Neural progenitor cell (in vitro differentiated cells): ENCODE results near the gene RBBP4. TPM values are rescaled to one million over a fixed set of nuclear protein-coding genes. Genes with fewer than 3 reads are reported as not detected.

Source experiments
- DNase-seq: peaks from one replicate; pipeline ENCODE4 v3.0.0-alpha.2; 2016; ENCODE audit warnings: low spot score
- H2AFZ ChIP-seq: fragments of 200-600 bp; sonication (generic); replicated peaks from 2 replicates; pipeline ENCODE4 v1.6.1; 2016; ENCODE audit warnings: antibody characterized with exemption
- H3F3A ChIP-seq: fragments of 200-600 bp; sonication (generic); 2 replicates; pipeline ENCODE4 v1.6.1; 2016; ENCODE audit warnings: antibody characterized with exemption, low read depth
- H3K27ac ChIP-seq: fragments of 200-600 bp; sonication (generic); 2 replicates; pipeline ENCODE4 v1.5.1; 2016; ENCODE audit warnings: mild to moderate bottlenecking
- H3K27me3 ChIP-seq: fragments of 200-600 bp; sonication (generic); 2 replicates; pipeline ENCODE4 v1.6.1; 2016; ENCODE audit warnings: mild to moderate bottlenecking, moderate library complexity
- H3K36me3 ChIP-seq: fragments of 200-600 bp; sonication (generic); 2 replicates; pipeline ENCODE4 v1.5.1; 2016
- H3K4me1 ChIP-seq: fragments of 200-600 bp; sonication (generic); 2 replicates; pipeline ENCODE4 v1.6.1; 2016; ENCODE audit warnings: mixed run types
- H3K4me2 ChIP-seq: fragments of 200-600 bp; sonication (generic); 2 replicates; pipeline ENCODE4 v1.6.1; 2016
- H3K4me3 ChIP-seq: fragments of 200-600 bp; sonication (generic); 2 replicates; pipeline ENCODE4 v1.5.1; 2016
- H3K79me2 ChIP-seq: fragments of 200-600 bp; sonication (generic); 2 replicates; pipeline ENCODE4 v1.6.1; 2016; ENCODE audit warnings: low read depth
- H3K9ac ChIP-seq: fragments of 200-600 bp; sonication (generic); 2 replicates; pipeline ENCODE4 v1.6.1; 2016
- H3K9me3 ChIP-seq: fragments of 200-600 bp; sonication (generic); 2 replicates; pipeline ENCODE4 v1.5.1; 2016; ENCODE audit warnings: low read depth
- H4K20me1 ChIP-seq: fragments of 200-600 bp; sonication (generic); 2 replicates; pipeline ENCODE4 v1.6.1; 2016; ENCODE audit warnings: low read depth
- H3K27ac Mint-ChIP-seq: 3 replicates; pipeline ENCODE4 v1.8.0; 2021; ENCODE audit warnings: mixed read lengths
- H3K27me3 Mint-ChIP-seq: 2 replicates; pipeline ENCODE4 v1.8.0; 2022; ENCODE audit warnings: low read depth, mild to moderate bottlenecking, inconsistent platforms, moderate library complexity, mixed read lengths; ENCODE audit not compliant: insufficient read depth
- H3K36me3 Mint-ChIP-seq: 3 replicates; pipeline ENCODE4 v1.8.0; 2021; ENCODE audit warnings: mixed read lengths
- H3K4me1 Mint-ChIP-seq: 3 replicates; pipeline ENCODE4 v1.8.0; 2021; ENCODE audit warnings: mixed read lengths
- H3K4me3 Mint-ChIP-seq: 3 replicates; pipeline ENCODE4 v1.8.0; 2021; ENCODE audit warnings: mild to moderate bottlenecking, moderate library complexity, mixed read lengths
- H3K9me3 Mint-ChIP-seq: 3 replicates; pipeline ENCODE4 v1.8.0; 2020; ENCODE audit warnings: mixed read lengths
- EZH2 ChIP-seq: fragments of 200-600 bp; sonication (generic); IDR thresholded peaks from 2 replicates; pipeline ENCODE4 v1.6.1; 2017; ENCODE audit warnings: antibody characterized with exemption, mild to moderate bottlenecking, moderate library complexity
- EZH2phosphoT487 ChIP-seq: fragments of 200-600 bp; sonication (generic); IDR thresholded peaks from 2 replicates; pipeline ENCODE4 v1.6.1; 2017; ENCODE audit warnings: antibody characterized with exemption
- total RNA-seq: library from RNA; depleted of rRNA; stranded (reverse); fragments of >200 nt; gene quantifications from 2 replicates; pipeline ENCODE4 v1.2.3, GENCODE V29; 2015; ENCODE audit warnings: low replicate concordance
- TF ChIP-seq, protein P1 (sequence below): fragments of 200-600 bp; sonication (generic); IDR thresholded peaks from 2 replicates; pipeline ENCODE4 v1.5.1; 2017; ENCODE audit warnings: antibody characterized with exemption, mild to moderate bottlenecking

RBBP4 gene
- 440 and 474 TPM in 2 replicates for total RNA-seq

DNA sequence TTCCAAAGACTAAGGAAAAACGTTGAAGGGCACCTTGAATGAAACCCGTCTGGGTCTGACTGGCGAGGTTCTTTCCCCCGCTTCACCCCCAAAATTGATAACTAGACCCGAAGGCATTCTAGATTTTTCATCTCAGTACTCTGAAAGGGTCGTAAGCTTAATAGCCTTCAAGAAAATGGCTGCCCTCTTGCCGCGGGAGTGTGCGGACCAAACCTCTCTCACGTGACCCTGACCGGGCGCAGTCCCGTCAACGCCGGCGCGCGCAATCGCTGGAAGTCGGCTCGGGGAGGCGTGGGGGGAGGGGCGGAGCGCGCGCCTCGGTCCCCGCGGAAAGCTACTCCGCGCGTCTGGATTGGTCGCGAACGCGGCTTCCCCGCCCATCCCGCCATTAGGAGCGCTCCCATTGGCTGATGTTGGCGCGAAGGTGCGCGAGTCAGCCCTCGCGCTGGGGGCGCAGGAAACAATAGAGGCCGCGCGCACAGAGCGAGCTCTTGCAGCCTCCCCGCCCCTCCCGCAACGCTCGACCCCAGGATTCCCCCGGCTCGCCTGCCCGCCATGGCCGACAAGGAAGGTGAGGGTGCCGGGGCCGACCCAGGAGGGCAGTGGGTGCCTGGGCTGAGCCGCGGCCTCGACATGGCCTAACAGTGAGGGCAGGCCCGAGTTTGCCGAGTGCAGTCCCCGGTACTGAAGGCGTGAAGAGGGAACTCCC is at the start of gene RBBP4:
Gene RBBP4, plus strand, starts transcription at position 457 of the 709 bp plus-strand sequence. Its CDS starts 99 bp downstream, at position 556.
- Histone ChIP-seq H3K9me3 (no peaks in the 10 kb centered on the region), H3K4me3 (peak within 1 kb of the TSS; percentile 82), H2AFZ (peak within 1 kb of the TSS; percentile 88), H3K4me1 (peaks cover 35% of the 10 kb centered on the region), H3K79me2 (peaks cover 88% of the 10 kb centered on the region), H4K20me1 (peaks cover 22% of the 10 kb centered on the region), H3K9ac (peak within 1 kb of the TSS; percentile 82), H3K4me2 (peak within 1 kb of the TSS; percentile 90), H3F3A (peaks cover 25% of the 10 kb centered on the region), H3K36me3 (peaks cover 8% of the 10 kb centered on the region), H3K27me3 (no peaks in the 10 kb centered on the region), H3K27ac (peak within 1 kb of the TSS; percentile 98)
- Mint-ChIP-seq H3K4me1 (peaks cover 37% of the 10 kb centered on the region), H3K9me3 (no peaks in the 10 kb centered on the region), H3K27me3 (no peaks in the 10 kb centered on the region), H3K4me3 (peak within 1 kb of the TSS; percentile 94), H3K36me3 (peaks cover 30% of the 10 kb centered on the region), H3K27ac (peak within 1 kb of the TSS; percentile 99)
- peak; percentile 98 for DNase-seq
- TF ChIP-seq, protein P1, sequence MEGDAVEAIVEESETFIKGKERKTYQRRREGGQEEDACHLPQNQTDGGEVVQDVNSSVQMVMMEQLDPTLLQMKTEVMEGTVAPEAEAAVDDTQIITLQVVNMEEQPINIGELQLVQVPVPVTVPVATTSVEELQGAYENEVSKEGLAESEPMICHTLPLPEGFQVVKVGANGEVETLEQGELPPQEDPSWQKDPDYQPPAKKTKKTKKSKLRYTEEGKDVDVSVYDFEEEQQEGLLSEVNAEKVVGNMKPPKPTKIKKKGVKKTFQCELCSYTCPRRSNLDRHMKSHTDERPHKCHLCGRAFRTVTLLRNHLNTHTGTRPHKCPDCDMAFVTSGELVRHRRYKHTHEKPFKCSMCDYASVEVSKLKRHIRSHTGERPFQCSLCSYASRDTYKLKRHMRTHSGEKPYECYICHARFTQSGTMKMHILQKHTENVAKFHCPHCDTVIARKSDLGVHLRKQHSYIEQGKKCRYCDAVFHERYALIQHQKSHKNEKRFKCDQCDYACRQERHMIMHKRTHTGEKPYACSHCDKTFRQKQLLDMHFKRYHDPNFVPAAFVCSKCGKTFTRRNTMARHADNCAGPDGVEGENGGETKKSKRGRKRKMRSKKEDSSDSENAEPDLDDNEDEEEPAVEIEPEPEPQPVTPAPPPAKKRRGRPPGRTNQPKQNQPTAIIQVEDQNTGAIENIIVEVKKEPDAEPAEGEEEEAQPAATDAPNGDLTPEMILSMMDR = no peak
- TF ChIP-seq EZH2 (peak; percentile 51), EZH2phosphoT487 (peak; percentile 15)

DNA sequence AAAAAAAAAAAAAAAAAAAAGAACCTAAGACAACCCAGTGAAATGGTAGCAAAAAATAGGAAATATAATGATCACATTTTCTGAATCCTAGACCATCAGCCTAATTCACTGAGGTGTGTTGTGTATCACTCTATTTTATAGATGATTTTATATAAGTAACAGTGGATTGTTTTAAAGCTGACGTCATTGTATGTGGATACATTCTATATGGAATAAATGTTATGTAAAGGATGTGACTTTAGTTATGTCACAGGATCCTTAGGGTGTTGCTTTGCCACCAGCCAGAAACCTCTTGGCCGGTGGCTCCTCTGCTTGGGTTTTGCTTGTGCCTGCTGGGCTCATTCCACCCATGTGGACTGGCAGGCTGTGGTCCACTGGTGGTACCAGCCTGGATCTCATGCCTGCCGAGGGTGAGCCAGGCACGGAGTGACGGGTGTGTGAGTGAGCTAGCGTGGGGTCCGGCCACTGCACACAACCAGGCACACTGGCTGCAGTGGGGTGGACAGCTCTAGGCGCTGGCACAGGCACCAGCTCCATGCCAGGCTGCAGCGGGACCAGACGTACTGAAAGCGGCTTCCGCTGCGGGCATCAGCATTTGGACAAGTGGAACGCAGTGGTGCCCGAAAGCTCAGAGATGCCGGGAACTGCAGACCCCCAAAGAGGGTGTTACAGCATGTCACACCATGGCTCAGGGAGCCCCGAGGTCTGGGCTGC is 45.1 kb upstream of the RBBP4 start:
- H3K79me2 ChIP-seq = no peaks in the 10 kb centered on the region
- no peak for TF ChIP-seq EZH2phosphoT487
- TF ChIP-seq EZH2 = no peak
- TF ChIP-seq, protein P1 = no peak
- peaks cover 2% of the 10 kb centered on the region for H3K36me3 Mint-ChIP-seq
- H3K9me3 ChIP-seq = no peaks in the 10 kb centered on the region
- no peak for DNase-seq
- no peak overlapping the region for H3K4me3 Mint-ChIP-seq
- no peak overlapping the region for H3K9ac ChIP-seq
- no peak overlapping the region for H3K4me2 ChIP-seq
- no peaks in the 10 kb centered on the region for H3K36me3 ChIP-seq
- no peak overlapping the region for H3K27ac Mint-ChIP-seq
- no peaks in the 10 kb centered on the region for H3F3A ChIP-seq
- H2AFZ ChIP-seq = no peak overlapping the region
- no peaks in the 10 kb centered on the region for H3K4me1 ChIP-seq
- H3K27me3 ChIP-seq = no peaks in the 10 kb centered on the region
- H3K4me3 ChIP-seq = no peak overlapping the region
- no peaks in the 10 kb centered on the region for H3K4me1 Mint-ChIP-seq
- no peaks in the 10 kb centered on the region for H3K9me3 Mint-ChIP-seq
- no peak overlapping the region for H3K27ac ChIP-seq
- no peaks in the 10 kb centered on the region for H4K20me1 ChIP-seq
- H3K27me3 Mint-ChIP-seq = no peaks in the 10 kb centered on the region

DNA sequence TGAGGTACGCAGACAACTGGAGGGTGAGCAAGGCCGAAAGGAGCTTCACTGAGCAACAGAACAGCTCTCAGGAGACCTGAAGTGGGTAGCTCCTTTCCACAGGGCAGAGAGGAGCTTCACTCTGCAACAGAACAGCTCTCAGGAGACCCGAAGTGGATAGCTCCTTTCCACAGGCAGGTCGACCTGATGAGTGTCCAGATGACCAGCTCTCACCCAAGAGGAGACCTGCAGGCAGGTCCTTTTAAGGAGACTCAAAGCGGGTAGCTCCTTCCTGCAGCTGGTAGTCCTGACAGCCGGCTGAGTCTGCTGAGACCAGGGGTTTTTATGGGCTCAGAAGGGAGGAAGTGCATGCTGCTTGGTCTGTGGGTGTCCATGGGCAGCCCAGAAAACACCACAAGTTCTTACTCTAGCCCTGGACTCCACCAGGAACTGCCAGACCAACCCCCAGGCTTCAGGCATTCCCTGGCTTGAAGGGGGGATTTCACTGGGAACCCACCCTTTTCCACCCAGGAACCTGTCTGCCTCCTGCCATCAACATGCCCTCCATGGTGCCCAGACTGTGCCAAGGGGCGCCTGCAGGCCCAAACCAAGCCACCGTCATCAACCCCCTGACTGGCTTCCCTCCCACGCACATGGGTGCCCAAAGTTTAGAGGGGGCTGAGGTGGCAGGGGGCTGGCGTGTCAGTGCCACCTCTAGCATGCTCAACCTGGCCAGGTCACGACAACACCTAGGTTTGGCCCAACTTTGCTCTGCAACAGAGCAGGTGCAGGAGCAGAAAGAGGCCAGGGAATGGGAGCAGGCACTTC is 44.2 kb upstream of the RBBP4 start:
- no peaks in the 10 kb centered on the region for H3K36me3 ChIP-seq
- no peak overlapping the region for H3K9ac ChIP-seq
- no peak overlapping the region for H3K4me3 ChIP-seq
- no peak overlapping the region for H2AFZ ChIP-seq
- no peak for TF ChIP-seq EZH2
- TF ChIP-seq, protein P1 = no peak
- no peak for TF ChIP-seq EZH2phosphoT487
- Mint-ChIP-seq H3K4me3 (no peak overlapping the region), H3K27me3 (no peaks in the 10 kb centered on the region), H3K4me1 (no peaks in the 10 kb centered on the region), H3K9me3 (no peaks in the 10 kb centered on the region), H3K36me3 (no peaks in the 10 kb centered on the region), H3K27ac (no peak overlapping the region)
- no peak overlapping the region for H3K4me2 ChIP-seq
- DNase-seq = no peak
- no peaks in the 10 kb centered on the region for H3K4me1 ChIP-seq
- no peaks in the 10 kb centered on the region for H3K9me3 ChIP-seq
- H3K79me2 ChIP-seq = no peaks in the 10 kb centered on the region
- H3F3A ChIP-seq = peaks cover 5% of the 10 kb centered on the region
- no peaks in the 10 kb centered on the region for H4K20me1 ChIP-seq
- H3K27ac ChIP-seq = no peak overlapping the region
- H3K27me3 ChIP-seq = no peaks in the 10 kb centered on the region
